K562 (cell line): ENCODE data around the gene OGDH. TPM values are rescaled to one million over a fixed set of nuclear protein-coding genes. Genes with fewer than 3 reads are reported as not detected.

Source experiments
- DEAF1 ChIP-seq: fragments of 450-650 bp; formaldehyde crosslinking; IDR thresholded peaks from 2 replicates; pipeline ENCODE4 v1.4.0; 2020; ENCODE audit warnings: mild to moderate bottlenecking, moderate library complexity
- GABPB1 ChIP-seq: sonication (generic); formaldehyde crosslinking; IDR thresholded peaks from 2 replicates; pipeline ENCODE4 v1.8.0; 2022; ENCODE audit warnings: mild to moderate bottlenecking, missing genetic modification reagents
- HCFC1 ChIP-seq: IDR thresholded peaks from 2 replicates; pipeline ENCODE4 v1.6.1; 2012; ENCODE audit warnings: low read depth, low read length, improper control_type of control experiment
- JUND ChIP-seq, 2 experiments: IDR thresholded peaks; 2 replicates in 1 of 2; 3 replicates in 1 of 2; pipeline ENCODE4 v1.6.1; 2011; ENCODE audit warnings: borderline replicate concordance in 2 of 2, low read depth in 2 of 2, low read length in 2 of 2, improper control_type of control experiment in 1 of 2, missing biosample characterization in 1 of 2, missing genetic modification characterization in 1 of 2, missing genetic modification reagents in 1 of 2
- KDM4B ChIP-seq, 2 experiments: fragments of 450-650 bp in 1 of 2; sonication (generic) in 1 of 2; IDR thresholded peaks; 2 replicates each; pipeline ENCODE4 v1.6.1; 2016 to 2017; ENCODE audit warnings: borderline replicate concordance in 2 of 2, antibody characterized with exemption in 1 of 2, low read depth in 1 of 2, mild to moderate bottlenecking in 1 of 2
- KLF6 ChIP-seq: fragments of 250-450 bp; sonication (Bioruptor Pico); IDR thresholded peaks from 2 replicates; pipeline ENCODE4 v1.4.0; 2020; ENCODE audit warnings: mild to moderate bottlenecking, moderate library complexity, borderline replicate concordance
- MYC ChIP-seq, 2 experiments: fragments of 250-450 bp in 1 of 2; sonication (Bioruptor Pico) in 1 of 2; IDR thresholded peaks; 2 replicates each; pipeline versions ENCODE4 v1.5.1 to v1.6.1; 2012 to 2021; ENCODE audit warnings: low read depth in 2 of 2, borderline replicate concordance in 1 of 2, improper control_type of control experiment in 1 of 2, low read length in 1 of 2, mild to moderate bottlenecking in 1 of 2, moderate library complexity in 1 of 2
- NR0B1 ChIP-seq: fragments of 450-650 bp; IDR thresholded peaks from one replicate; pipeline ENCODE4 v1.6.1; 2018; ENCODE audit warnings: mild to moderate bottlenecking, moderate library complexity; ENCODE audit not compliant: partially characterized antibody
- POLR2B ChIP-seq: fragments of 450-650 bp; IDR thresholded peaks from 2 replicates; pipeline ENCODE4 v1.6.1; 2018; ENCODE audit warnings: low read depth; ENCODE audit not compliant: partially characterized antibody
- POLR2G ChIP-seq: fragments of 200-400 bp; formaldehyde crosslinking; IDR thresholded peaks from 2 replicates; pipeline ENCODE4 v1.6.1; 2017; ENCODE audit warnings: low read depth, mild to moderate bottlenecking, antibody characterized with exemption, low read length, moderate library complexity
- PRMT5 ChIP-seq: sonication (generic); formaldehyde crosslinking; IDR thresholded peaks from 2 replicates; pipeline ENCODE4 v1.5.0; 2020; ENCODE audit warnings: missing genetic modification reagents
- RBM17 ChIP-seq: fragments of 200-400 bp; formaldehyde crosslinking; IDR thresholded peaks from 2 replicates; pipeline ENCODE4 v1.6.1; 2017; ENCODE audit warnings: low read depth, mild to moderate bottlenecking, low read length, borderline replicate concordance
- SMARCB1 ChIP-seq: IDR thresholded peaks from 2 replicates; pipeline ENCODE4 v1.6.1; 2011; ENCODE audit warnings: improper control_type of control experiment, low read depth; ENCODE audit not compliant: insufficient read length
- SRF ChIP-seq, 2 experiments: fragments of 250-450, 450-650 bp in 1 of 2; sonication (Bioruptor Pico) in 1 of 2; sonication (generic) in 1 of 2; formaldehyde crosslinking; IDR thresholded peaks; 2 replicates each; pipeline versions ENCODE4 v1.5.0 to v1.5.1; 2020 to 2022; ENCODE audit warnings: mild to moderate bottlenecking in 1 of 2, missing genetic modification reagents in 1 of 2
- XRCC5 ChIP-seq: fragments of 200-400 bp; formaldehyde crosslinking; IDR thresholded peaks from 2 replicates; pipeline ENCODE4 v1.6.1; 2017; ENCODE audit warnings: low read depth, mild to moderate bottlenecking, low read length
- ZBTB1 ChIP-seq: sonication (generic); formaldehyde crosslinking; IDR thresholded peaks from 2 replicates; pipeline ENCODE4 v1.8.1; 2023; ENCODE audit warnings: missing genetic modification reagents, low read depth, mild to moderate bottlenecking, borderline replicate concordance
- ZFP1 ChIP-seq: fragments of 450-650 bp; formaldehyde crosslinking; IDR thresholded peaks from 2 replicates; pipeline ENCODE4 v1.4.0; 2020; ENCODE audit warnings: mild to moderate bottlenecking, mixed read lengths
- ZNF134 ChIP-seq: fragments of 250-450 bp; sonication (Bioruptor Pico); conservative IDR thresholded peaks from 2 replicates; pipeline ENCODE4 v1.4.0; 2020
- ZNF511 ChIP-seq: sonication (generic); formaldehyde crosslinking; IDR thresholded peaks from 2 replicates; pipeline ENCODE4 v1.8.0; 2022; ENCODE audit warnings: mild to moderate bottlenecking, missing genetic modification reagents
- polyA plus RNA-seq, 8 experiments: library from polyadenylated mRNA; depleted of rRNA in 4 of 8; stranded (reverse) in 5 of 8; unstranded in 3 of 8; fragments of >200 nt; fragmentation: Nextera tagmentation in 2 of 8; fragmentation: Illumina TruSeq in 1 of 8; extraction: Ambion mirVana in 2 of 8; extraction: Trizol in 1 of 8; gene quantifications; 2 replicates each; pipeline versions ENCODE4 v1.2.1 to v1.2.3, GENCODE V29; 2011 to 2014; ENCODE audit warnings: inconsistent platforms in 1 of 8, missing spikeins in 1 of 8
- total RNA-seq, 7 experiments: library from RNA; depleted of rRNA in 6 of 7; stranded (reverse); fragments of >200 nt in 6 of 7; fragmentation: Illumina TruSeq in 2 of 7; extraction: Trizol in 2 of 7; gene quantifications; 2 replicates each; pipeline versions ENCODE4 v1.2.1 to v1.2.3, GENCODE V29; 2011 to 2021; ENCODE audit warnings: low replicate concordance in 1 of 7
- TF ChIP-seq, protein P1 (sequence below): sonication (generic); formaldehyde crosslinking; IDR thresholded peaks from 2 replicates; pipeline ENCODE4 v1.8.1; 2022; ENCODE audit warnings: missing genetic modification reagents

OGDH gene
- total and polyA plus RNA-seq, 9 of the 15 experiments (the other 6 are each of a cell fraction or from before 2014, with no cell fraction given), result 3.1 to 80.3 (median 23.5) TPM

- TF ChIP-seq MYC (IDR thresholded peaks at IDR 0.05; ENCODE audit: low read depth, low read length) (peak; percentile 51; the same call in 1 of the 2 replicates), MYC (CRISPR knock-in tag; IDR thresholded peaks at IDR 0.05; ENCODE audit: borderline replicate concordance, low read depth) (no peak), ZFP1 (CRISPR knock-in tag) (no peak), KLF6 (CRISPR knock-in tag) (no peak), GABPB1 (CRISPR knock-in tag) (0 out of 2 replicates have a peak, but pooled peaks have one; percentile 53), POLR2B (peak; percentile 18), KDM4B (IDR thresholded peaks at IDR 0.05; ENCODE audit: borderline replicate concordance in 2 of 2, low read depth in 1 of 2) (0 out of 4 replicates have a peak, but pooled peaks of 1 of the 2 experiments have one; percentile 36), ZNF511 (CRISPR knock-in tag) (peak; percentile 31; the same call in 1 of the 2 replicates), PRMT5 (CRISPR knock-in tag) (no peak), POLR2G (peak; percentile 47), SRF (CRISPR knock-in tag; IDR thresholded peaks at IDR 0.05) (peak in 1 of 2 experiments; percentile 16; a peak in 1 of 4 replicates), SMARCB1 (no peak), RBM17 (no peak), HCFC1 (0 out of 2 replicates have a peak, but pooled peaks have one; percentile 24), JUND (IDR thresholded peaks at IDR 0.05; ENCODE audit: borderline replicate concordance, low read depth, low read length) (0 out of 2 replicates have a peak, but pooled peaks have one; percentile 34), JUND (tag; IDR thresholded peaks at IDR 0.05; ENCODE audit: borderline replicate concordance, low read depth, low read length) (no peak), ZBTB1 (CRISPR knock-in tag) (0 out of 2 replicates have a peak, but pooled peaks have one; percentile 39), DEAF1 (CRISPR knock-in tag) (peak; percentile 30; the same call in 1 of the 2 replicates), ZNF134 (CRISPR knock-in tag) (no peak), NR0B1 (no peak), XRCC5 (0 out of 2 replicates have a peak, but pooled peaks have one; percentile 31)
- TF ChIP-seq, protein P1, sequence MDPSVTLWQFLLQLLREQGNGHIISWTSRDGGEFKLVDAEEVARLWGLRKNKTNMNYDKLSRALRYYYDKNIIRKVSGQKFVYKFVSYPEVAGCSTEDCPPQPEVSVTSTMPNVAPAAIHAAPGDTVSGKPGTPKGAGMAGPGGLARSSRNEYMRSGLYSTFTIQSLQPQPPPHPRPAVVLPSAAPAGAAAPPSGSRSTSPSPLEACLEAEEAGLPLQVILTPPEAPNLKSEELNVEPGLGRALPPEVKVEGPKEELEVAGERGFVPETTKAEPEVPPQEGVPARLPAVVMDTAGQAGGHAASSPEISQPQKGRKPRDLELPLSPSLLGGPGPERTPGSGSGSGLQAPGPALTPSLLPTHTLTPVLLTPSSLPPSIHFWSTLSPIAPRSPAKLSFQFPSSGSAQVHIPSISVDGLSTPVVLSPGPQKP, result no peak
These were observed 41.2 kb upstream of the OGDH start (continued) for GRCh38 chr7:44565097-44565794.
